GM23338 (cell line): Measurements from ENCODE around the gene EPHA3. TPM values are rescaled to one million over a fixed set of nuclear protein-coding genes. Genes with fewer than 3 reads are reported as not detected.

Experiments
- ATAC-seq: fragments of 200-7000 bp; cut with Tn5 transposase; 3 replicates; pipeline ENCODE4 v1.9.1; 2020
- DNase-seq: peaks from one replicate; pipeline ENCODE4 v3.0.0-alpha.2; 2015; ENCODE audit warnings: low spot score
- H2AFZ ChIP-seq: fragments of 200-600 bp; sonication (generic); 2 replicates; pipeline ENCODE4 v1.8.0; 2016; ENCODE audit warnings: antibody characterized with exemption, mild to moderate bottlenecking, moderate library complexity
- H3F3A ChIP-seq: fragments of 200-600 bp; sonication (generic); replicated peaks from 2 replicates; pipeline ENCODE4 v1.8.0; 2017; ENCODE audit warnings: antibody characterized with exemption, mixed run types, low read depth
- H3K27ac ChIP-seq: fragments of 200-600 bp; sonication (generic); 2 replicates; pipeline ENCODE4 v1.6.1; 2016; ENCODE audit warnings: low read depth
- H3K27me3 ChIP-seq: fragments of 200-600 bp; sonication (generic); 2 replicates; pipeline ENCODE4 v1.8.0; 2016; ENCODE audit warnings: mild to moderate bottlenecking, mixed run types, moderate library complexity; ENCODE audit not compliant: insufficient read depth
- H3K36me3 ChIP-seq: fragments of 200-600 bp; sonication (generic); 2 replicates; pipeline ENCODE4 v1.8.0; 2016; ENCODE audit warnings: mild to moderate bottlenecking; ENCODE audit not compliant: insufficient read depth
- H3K4me1 ChIP-seq: fragments of 200-600 bp; sonication (generic); 2 replicates; pipeline ENCODE4 v1.8.0; 2016; ENCODE audit warnings: mild to moderate bottlenecking, moderate library complexity; ENCODE audit not compliant: insufficient read depth
- H3K4me2 ChIP-seq: fragments of 200-600 bp; sonication (generic); 2 replicates; pipeline ENCODE4 v1.7.1; 2017; ENCODE audit warnings: mixed run types
- H3K4me3 ChIP-seq: fragments of 200-600 bp; sonication (generic); 2 replicates; pipeline ENCODE4 v1.6.1; 2016; ENCODE audit warnings: mixed run types
- H3K79me2 ChIP-seq: fragments of 200-600 bp; sonication (generic); replicated peaks from 2 replicates; pipeline ENCODE4 v1.8.0; 2017; ENCODE audit warnings: mild to moderate bottlenecking; ENCODE audit not compliant: insufficient read depth
- H3K9me2 ChIP-seq: fragments of 200-600 bp; sonication (generic); 2 replicates; pipeline ENCODE4 v1.8.0; 2017; ENCODE audit not compliant: insufficient read depth
- H4K20me1 ChIP-seq: fragments of 200-600 bp; sonication (generic); replicated peaks from 2 replicates; pipeline ENCODE4 v1.8.0; 2017; ENCODE audit warnings: mild to moderate bottlenecking; ENCODE audit not compliant: insufficient read depth
- H3K27ac Mint-ChIP-seq: 2 replicates; pipeline ENCODE4 v1.8.0; 2020; ENCODE audit warnings: inconsistent platforms, mild to moderate bottlenecking, moderate library complexity, mixed read lengths
- H3K27me3 Mint-ChIP-seq: 3 replicates; pipeline ENCODE4 v1.8.0; 2022; ENCODE audit warnings: low read depth, mild to moderate bottlenecking, moderate library complexity, mixed read lengths, inconsistent platforms; ENCODE audit not compliant: insufficient read depth, poor library complexity
- H3K36me3 Mint-ChIP-seq: 3 replicates; pipeline ENCODE4 v1.8.0; 2021; ENCODE audit warnings: low read depth, mild to moderate bottlenecking, inconsistent platforms, moderate library complexity, mixed read lengths
- H3K4me1 Mint-ChIP-seq: 3 replicates; pipeline ENCODE4 v1.8.0; 2020; ENCODE audit warnings: mild to moderate bottlenecking, inconsistent platforms, mixed read lengths
- H3K4me3 Mint-ChIP-seq: 3 replicates; pipeline ENCODE4 v1.8.0; 2021; ENCODE audit warnings: moderate library complexity, mild to moderate bottlenecking, inconsistent platforms, mixed read lengths
- H3K9me3 Mint-ChIP-seq: 3 replicates; pipeline ENCODE4 v1.8.0; 2020; ENCODE audit warnings: moderate library complexity, mild to moderate bottlenecking, inconsistent platforms, mixed read lengths
- EZH2phosphoT487 ChIP-seq: fragments of 200-600 bp; sonication (generic); IDR thresholded peaks from one replicate; pipeline ENCODE4 v1.8.1; 2018; ENCODE audit warnings: antibody characterized with exemption; ENCODE audit not compliant: unreplicated experiment
- JUNB ChIP-seq: IDR thresholded peaks from one replicate; pipeline ENCODE4 v1.6.1; 2016; ENCODE audit warnings: antibody characterized with exemption; ENCODE audit not compliant: unreplicated experiment
- NANOG ChIP-seq: IDR thresholded peaks from 2 replicates; pipeline ENCODE4 v1.6.1; 2016; ENCODE audit warnings: antibody characterized with exemption, borderline replicate concordance
- POLR2AphosphoS5 ChIP-seq: IDR thresholded peaks from 2 replicates; pipeline ENCODE4 v1.6.1; 2016; ENCODE audit warnings: antibody characterized with exemption, low read depth
- polyA plus RNA-seq: library from polyadenylated mRNA; unstranded; fragments of >200 nt; fragmentation: Nextera tagmentation; extraction: Ambion mirVana; gene quantifications from 2 replicates; pipeline ENCODE4 v1.2.1, GENCODE V29; 2016
- total RNA-seq: library from RNA; depleted of rRNA; stranded (reverse); fragments of >200 nt; shearing (Covaris generic); gene quantifications from 2 replicates; pipeline ENCODE4 v1.2.3, GENCODE V29; 2014
- TF ChIP-seq, protein P1 (sequence below): IDR thresholded peaks from 2 replicates; pipeline ENCODE4 v1.6.1; 2016; ENCODE audit warnings: antibody characterized with exemption
- TF ChIP-seq, protein P2 (sequence below), 2 experiments: fragments of 200-600 bp in 1 of 2; sonication (generic) in 1 of 2; conservative IDR thresholded peaks; 2 replicates each; pipeline versions ENCODE4 v1.5.1 to v1.6.1; 2016 to 2017; ENCODE audit warnings: antibody characterized with exemption in 2 of 2, low read depth in 2 of 2, mild to moderate bottlenecking in 2 of 2, moderate library complexity in 1 of 2
- TF ChIP-seq, protein P3 (sequence below): fragments of 250-450 bp; sonication (Bioruptor Pico); IDR thresholded peaks from 2 replicates; pipeline ENCODE4 v1.5.0; 2020; ENCODE audit warnings: mild to moderate bottlenecking, moderate library complexity
- TF ChIP-seq, protein P4 (sequence below): IDR thresholded peaks from one replicate; pipeline ENCODE4 v1.6.1; 2018; ENCODE audit warnings: antibody characterized with exemption; ENCODE audit not compliant: unreplicated experiment

Gene EPHA3
- total and polyA plus RNA-seq, 2 experiments from 2014 or later = 0.05 to 0.21 TPM

DNA sequence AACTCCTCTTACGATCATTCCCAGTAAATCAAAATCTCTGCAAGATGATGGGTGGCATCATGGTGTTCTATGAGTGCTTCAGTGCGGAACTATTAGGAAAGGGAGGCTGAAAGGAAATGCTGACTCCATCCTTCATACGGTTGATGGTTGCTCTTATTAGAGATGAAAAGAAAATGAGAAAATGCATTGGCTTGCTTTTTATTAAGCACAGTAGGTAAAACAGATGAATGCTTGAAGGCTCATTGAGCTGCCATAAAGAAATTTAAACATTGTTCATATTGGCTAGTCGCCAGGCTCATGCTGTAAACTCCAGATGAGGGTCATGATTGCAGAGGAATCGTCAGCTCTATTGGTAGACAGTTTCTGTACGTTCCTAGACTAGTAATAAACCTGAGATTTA is 115.8 kb downstream of the EPHA3 start:
- Mint-ChIP-seq H3K4me1 (peaks cover 4% of the 10 kb centered on the region; the same call in 2 of the 3 replicates), H3K27me3 (no peaks in the 10 kb centered on the region), H3K4me3 (no peak overlapping the region), H3K9me3 (peaks cover 8% of the 10 kb centered on the region; the same call in 2 of the 3 replicates), H3K27ac (no peak overlapping the region), H3K36me3 (no peaks in the 10 kb centered on the region)
- H3K9me2 ChIP-seq = no peaks in the 10 kb centered on the region
- H3K4me1 ChIP-seq = no peaks in the 10 kb centered on the region
- no peak overlapping the region for H3K4me3 ChIP-seq
- ATAC-seq (no peak), DNase-seq (no peak)
- no peak overlapping the region for H2AFZ ChIP-seq
- no peaks in the 10 kb centered on the region for H3K36me3 ChIP-seq
- H3K27ac ChIP-seq = no peak overlapping the region
- TF ChIP-seq POLR2AphosphoS5 (no peak), JUNB (no peak), EZH2phosphoT487 (no peak), NANOG (no peak)
- TF ChIP-seq, protein P1, sequence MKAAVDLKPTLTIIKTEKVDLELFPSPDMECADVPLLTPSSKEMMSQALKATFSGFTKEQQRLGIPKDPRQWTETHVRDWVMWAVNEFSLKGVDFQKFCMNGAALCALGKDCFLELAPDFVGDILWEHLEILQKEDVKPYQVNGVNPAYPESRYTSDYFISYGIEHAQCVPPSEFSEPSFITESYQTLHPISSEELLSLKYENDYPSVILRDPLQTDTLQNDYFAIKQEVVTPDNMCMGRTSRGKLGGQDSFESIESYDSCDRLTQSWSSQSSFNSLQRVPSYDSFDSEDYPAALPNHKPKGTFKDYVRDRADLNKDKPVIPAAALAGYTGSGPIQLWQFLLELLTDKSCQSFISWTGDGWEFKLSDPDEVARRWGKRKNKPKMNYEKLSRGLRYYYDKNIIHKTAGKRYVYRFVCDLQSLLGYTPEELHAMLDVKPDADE = no peak
- TF ChIP-seq, protein P2, sequence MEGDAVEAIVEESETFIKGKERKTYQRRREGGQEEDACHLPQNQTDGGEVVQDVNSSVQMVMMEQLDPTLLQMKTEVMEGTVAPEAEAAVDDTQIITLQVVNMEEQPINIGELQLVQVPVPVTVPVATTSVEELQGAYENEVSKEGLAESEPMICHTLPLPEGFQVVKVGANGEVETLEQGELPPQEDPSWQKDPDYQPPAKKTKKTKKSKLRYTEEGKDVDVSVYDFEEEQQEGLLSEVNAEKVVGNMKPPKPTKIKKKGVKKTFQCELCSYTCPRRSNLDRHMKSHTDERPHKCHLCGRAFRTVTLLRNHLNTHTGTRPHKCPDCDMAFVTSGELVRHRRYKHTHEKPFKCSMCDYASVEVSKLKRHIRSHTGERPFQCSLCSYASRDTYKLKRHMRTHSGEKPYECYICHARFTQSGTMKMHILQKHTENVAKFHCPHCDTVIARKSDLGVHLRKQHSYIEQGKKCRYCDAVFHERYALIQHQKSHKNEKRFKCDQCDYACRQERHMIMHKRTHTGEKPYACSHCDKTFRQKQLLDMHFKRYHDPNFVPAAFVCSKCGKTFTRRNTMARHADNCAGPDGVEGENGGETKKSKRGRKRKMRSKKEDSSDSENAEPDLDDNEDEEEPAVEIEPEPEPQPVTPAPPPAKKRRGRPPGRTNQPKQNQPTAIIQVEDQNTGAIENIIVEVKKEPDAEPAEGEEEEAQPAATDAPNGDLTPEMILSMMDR (conservative IDR thresholded peaks at IDR 0.05; ENCODE audit: low read depth in 2 of 2) = no peak
- TF ChIP-seq, protein P3, sequence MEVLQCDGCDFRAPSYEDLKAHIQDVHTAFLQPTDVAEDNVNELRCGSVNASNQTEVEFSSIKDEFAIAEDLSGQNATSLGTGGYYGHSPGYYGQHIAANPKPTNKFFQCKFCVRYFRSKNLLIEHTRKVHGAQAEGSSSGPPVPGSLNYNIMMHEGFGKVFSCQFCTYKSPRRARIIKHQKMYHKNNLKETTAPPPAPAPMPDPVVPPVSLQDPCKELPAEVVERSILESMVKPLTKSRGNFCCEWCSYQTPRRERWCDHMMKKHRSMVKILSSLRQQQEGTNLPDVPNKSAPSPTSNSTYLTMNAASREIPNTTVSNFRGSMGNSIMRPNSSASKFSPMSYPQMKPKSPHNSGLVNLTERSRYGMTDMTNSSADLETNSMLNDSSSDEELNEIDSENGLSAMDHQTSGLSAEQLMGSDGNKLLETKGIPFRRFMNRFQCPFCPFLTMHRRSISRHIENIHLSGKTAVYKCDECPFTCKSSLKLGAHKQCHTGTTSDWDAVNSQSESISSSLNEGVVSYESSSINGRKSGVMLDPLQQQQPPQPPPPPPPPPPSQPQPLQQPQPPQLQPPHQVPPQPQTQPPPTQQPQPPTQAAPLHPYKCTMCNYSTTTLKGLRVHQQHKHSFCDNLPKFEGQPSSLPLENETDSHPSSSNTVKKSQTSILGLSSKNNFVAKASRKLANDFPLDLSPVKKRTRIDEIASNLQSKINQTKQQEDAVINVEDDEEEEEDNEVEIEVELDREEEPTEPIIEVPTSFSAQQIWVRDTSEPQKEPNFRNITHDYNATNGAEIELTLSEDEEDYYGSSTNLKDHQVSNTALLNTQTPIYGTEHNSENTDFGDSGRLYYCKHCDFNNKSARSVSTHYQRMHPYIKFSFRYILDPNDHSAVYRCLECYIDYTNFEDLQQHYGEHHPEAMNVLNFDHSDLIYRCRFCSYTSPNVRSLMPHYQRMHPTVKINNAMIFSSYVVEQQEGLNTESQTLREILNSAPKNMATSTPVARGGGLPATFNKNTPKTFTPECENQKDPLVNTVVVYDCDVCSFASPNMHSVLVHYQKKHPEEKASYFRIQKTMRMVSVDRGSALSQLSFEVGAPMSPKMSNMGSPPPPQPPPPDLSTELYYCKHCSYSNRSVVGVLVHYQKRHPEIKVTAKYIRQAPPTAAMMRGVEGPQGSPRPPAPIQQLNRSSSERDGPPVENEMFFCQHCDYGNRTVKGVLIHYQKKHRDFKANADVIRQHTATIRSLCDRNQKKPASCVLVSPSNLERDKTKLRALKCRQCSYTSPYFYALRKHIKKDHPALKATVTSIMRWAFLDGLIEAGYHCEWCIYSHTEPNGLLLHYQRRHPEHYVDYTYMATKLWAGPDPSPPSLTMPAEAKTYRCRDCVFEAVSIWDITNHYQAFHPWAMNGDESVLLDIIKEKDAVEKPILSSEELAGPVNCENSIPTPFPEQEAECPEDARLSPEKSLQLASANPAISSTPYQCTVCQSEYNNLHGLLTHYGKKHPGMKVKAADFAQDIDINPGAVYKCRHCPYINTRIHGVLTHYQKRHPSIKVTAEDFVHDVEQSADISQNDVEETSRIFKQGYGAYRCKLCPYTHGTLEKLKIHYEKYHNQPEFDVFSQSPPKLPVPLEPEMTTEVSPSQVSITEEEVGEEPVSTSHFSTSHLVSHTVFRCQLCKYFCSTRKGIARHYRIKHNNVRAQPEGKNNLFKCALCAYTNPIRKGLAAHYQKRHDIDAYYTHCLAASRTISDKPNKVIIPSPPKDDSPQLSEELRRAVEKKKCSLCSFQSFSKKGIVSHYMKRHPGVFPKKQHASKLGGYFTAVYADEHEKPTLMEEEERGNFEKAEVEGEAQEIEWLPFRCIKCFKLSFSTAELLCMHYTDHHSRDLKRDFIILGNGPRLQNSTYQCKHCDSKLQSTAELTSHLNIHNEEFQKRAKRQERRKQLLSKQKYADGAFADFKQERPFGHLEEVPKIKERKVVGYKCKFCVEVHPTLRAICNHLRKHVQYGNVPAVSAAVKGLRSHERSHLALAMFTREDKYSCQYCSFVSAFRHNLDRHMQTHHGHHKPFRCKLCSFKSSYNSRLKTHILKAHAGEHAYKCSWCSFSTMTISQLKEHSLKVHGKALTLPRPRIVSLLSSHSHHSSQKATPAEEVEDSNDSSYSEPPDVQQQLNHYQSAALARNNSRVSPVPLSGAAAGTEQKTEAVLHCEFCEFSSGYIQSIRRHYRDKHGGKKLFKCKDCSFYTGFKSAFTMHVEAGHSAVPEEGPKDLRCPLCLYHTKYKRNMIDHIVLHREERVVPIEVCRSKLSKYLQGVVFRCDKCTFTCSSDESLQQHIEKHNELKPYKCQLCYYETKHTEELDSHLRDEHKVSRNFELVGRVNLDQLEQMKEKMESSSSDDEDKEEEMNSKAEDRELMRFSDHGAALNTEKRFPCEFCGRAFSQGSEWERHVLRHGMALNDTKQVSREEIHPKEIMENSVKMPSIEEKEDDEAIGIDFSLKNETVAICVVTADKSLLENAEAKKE (CRISPR knock-in tag) = no peak
- TF ChIP-seq, protein P4, sequence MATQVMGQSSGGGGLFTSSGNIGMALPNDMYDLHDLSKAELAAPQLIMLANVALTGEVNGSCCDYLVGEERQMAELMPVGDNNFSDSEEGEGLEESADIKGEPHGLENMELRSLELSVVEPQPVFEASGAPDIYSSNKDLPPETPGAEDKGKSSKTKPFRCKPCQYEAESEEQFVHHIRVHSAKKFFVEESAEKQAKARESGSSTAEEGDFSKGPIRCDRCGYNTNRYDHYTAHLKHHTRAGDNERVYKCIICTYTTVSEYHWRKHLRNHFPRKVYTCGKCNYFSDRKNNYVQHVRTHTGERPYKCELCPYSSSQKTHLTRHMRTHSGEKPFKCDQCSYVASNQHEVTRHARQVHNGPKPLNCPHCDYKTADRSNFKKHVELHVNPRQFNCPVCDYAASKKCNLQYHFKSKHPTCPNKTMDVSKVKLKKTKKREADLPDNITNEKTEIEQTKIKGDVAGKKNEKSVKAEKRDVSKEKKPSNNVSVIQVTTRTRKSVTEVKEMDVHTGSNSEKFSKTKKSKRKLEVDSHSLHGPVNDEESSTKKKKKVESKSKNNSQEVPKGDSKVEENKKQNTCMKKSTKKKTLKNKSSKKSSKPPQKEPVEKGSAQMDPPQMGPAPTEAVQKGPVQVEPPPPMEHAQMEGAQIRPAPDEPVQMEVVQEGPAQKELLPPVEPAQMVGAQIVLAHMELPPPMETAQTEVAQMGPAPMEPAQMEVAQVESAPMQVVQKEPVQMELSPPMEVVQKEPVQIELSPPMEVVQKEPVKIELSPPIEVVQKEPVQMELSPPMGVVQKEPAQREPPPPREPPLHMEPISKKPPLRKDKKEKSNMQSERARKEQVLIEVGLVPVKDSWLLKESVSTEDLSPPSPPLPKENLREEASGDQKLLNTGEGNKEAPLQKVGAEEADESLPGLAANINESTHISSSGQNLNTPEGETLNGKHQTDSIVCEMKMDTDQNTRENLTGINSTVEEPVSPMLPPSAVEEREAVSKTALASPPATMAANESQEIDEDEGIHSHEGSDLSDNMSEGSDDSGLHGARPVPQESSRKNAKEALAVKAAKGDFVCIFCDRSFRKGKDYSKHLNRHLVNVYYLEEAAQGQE = no peak
- no peaks in the 10 kb centered on the region for H3F3A ChIP-seq
- no peaks in the 10 kb centered on the region for H4K20me1 ChIP-seq
- H3K79me2 ChIP-seq = no peaks in the 10 kb centered on the region
- no peaks in the 10 kb centered on the region for H3K27me3 ChIP-seq
- no peak overlapping the region for H3K4me2 ChIP-seq
